Prostate gland (tissue), 2 donors: ENCODE results near the gene ABCC6. TPM values are rescaled to one million over a fixed set of nuclear protein-coding genes. Genes with fewer than 3 reads are reported as not detected.

ENCODE experiments used
- DNase-seq: peaks from one replicate; pipeline ENCODE4 v3.0.0-alpha.2; 2019; ENCODE audit warnings: low spot score
- H3K27ac ChIP-seq, 2 donors: fragments of 200-600 bp; sonication (generic); 2 replicates each; pipeline ENCODE4 v1.5.1; 2017 to 2019
- H3K27me3 ChIP-seq: fragments of 200-600 bp; sonication (generic); replicated peaks from 2 replicates; pipeline ENCODE4 v1.5.1; 2019; ENCODE audit not compliant: insufficient read depth
- H3K36me3 ChIP-seq, 2 donors: fragments of 200-600 bp; sonication (generic); 1 replicate in 1 of 2; 2 replicates in 1 of 2; pipeline versions ENCODE4 v1.5.1 to v1.8.1; 2017 to 2019
- H3K4me1 ChIP-seq: fragments of 200-600 bp; sonication (generic); replicated peaks from 2 replicates; pipeline ENCODE4 v1.5.1; 2019
- H3K4me3 ChIP-seq, 2 donors: fragments of 200-600 bp; sonication (generic); 2 replicates each; pipeline ENCODE4 v1.5.1; 2017 to 2019
- H3K9me3 ChIP-seq: fragments of 200-600 bp; sonication (generic); 2 replicates; pipeline ENCODE4 v1.5.1; 2017
- POLR2A ChIP-seq: fragments of 450-650 bp; IDR thresholded peaks from one replicate; pipeline ENCODE4 v1.6.1; 2016; ENCODE audit warnings: antibody characterized with exemption, mild to moderate bottlenecking
- POLR2AphosphoS5 ChIP-seq: sonication (generic); formaldehyde crosslinking; IDR thresholded peaks from one replicate; pipeline ENCODE4 v1.6.1; 2017; ENCODE audit warnings: antibody characterized with exemption
- WGBS: methylation state at CpG from one replicate; pipeline ENCODE4 v1.1.5; 2018; 5-methylcytosine and 5-hydroxymethylcytosine counted together
- intact Hi-C: fragments of 100-400 bp; cut with DNase I; formaldehyde crosslinking; loops from one replicate; pipeline ENCODE4 v1.14.2; 2022
- total RNA-seq, 2 donors: library from RNA; depleted of rRNA; stranded (reverse); fragments of >200 nt; gene quantifications; one replicate each; pipeline ENCODE4 v1.1.0, GENCODE V29; 2016
- TF ChIP-seq, protein P1 (sequence below), 4 experiments: fragments of 200-600 bp in 2 of 4; fragments of 450-650 bp in 2 of 4; sonication (generic) in 2 of 4; IDR thresholded peaks; 1 replicate in 3 of 4; 2 replicates in 1 of 4; pipeline ENCODE4 v1.5.1; 2016 to 2019; ENCODE audit warnings: antibody characterized with exemption in 4 of 4, mild to moderate bottlenecking in 2 of 4, moderate library complexity in 2 of 4

Gene ABCC6
- total RNA-seq, 2 donors from 2014 or later, result 4.5 to 15.2 TPM

DNA sequence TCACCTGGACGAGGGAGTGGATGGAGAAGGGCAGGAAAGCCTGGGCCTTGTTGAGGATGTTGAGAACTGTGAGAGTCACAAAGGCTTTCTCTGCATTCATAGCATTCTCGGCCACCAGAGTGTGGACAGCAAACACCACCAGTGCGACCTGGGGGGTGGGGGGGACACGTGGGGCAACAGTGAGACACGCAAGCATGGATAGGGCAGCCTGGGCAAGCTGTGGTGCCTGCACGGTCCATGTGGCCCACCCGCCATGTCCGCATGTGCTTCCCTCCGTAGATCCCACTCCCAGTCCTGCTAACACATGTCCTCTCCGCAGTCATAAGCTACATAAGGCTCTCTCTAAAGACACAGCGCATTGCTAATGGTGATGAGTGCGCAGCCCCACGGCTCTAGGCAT is 34.5 kb downstream of the ABCC6 start:
- no peaks in the 10 kb centered on the region for H3K36me3 ChIP-seq
- no peaks in the 10 kb centered on the region for H3K9me3 ChIP-seq
- intact Hi-C loops, result no loop called here
- H3K4me3 ChIP-seq, result no peak overlapping the region
- no peaks in the 10 kb centered on the region for H3K27me3 ChIP-seq
- TF ChIP-seq, protein P1, sequence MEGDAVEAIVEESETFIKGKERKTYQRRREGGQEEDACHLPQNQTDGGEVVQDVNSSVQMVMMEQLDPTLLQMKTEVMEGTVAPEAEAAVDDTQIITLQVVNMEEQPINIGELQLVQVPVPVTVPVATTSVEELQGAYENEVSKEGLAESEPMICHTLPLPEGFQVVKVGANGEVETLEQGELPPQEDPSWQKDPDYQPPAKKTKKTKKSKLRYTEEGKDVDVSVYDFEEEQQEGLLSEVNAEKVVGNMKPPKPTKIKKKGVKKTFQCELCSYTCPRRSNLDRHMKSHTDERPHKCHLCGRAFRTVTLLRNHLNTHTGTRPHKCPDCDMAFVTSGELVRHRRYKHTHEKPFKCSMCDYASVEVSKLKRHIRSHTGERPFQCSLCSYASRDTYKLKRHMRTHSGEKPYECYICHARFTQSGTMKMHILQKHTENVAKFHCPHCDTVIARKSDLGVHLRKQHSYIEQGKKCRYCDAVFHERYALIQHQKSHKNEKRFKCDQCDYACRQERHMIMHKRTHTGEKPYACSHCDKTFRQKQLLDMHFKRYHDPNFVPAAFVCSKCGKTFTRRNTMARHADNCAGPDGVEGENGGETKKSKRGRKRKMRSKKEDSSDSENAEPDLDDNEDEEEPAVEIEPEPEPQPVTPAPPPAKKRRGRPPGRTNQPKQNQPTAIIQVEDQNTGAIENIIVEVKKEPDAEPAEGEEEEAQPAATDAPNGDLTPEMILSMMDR (IDR thresholded peaks at IDR 0.05), result no peak
- TF ChIP-seq POLR2AphosphoS5 (no peak), POLR2A (no peak)
- WGBS, result 80% methylated on average over 13 of the region's 13 CpGs
- no peak overlapping the region for H3K27ac ChIP-seq
- H3K4me1 ChIP-seq, result no peaks in the 10 kb centered on the region
- DNase-seq, result no peak

DNA sequence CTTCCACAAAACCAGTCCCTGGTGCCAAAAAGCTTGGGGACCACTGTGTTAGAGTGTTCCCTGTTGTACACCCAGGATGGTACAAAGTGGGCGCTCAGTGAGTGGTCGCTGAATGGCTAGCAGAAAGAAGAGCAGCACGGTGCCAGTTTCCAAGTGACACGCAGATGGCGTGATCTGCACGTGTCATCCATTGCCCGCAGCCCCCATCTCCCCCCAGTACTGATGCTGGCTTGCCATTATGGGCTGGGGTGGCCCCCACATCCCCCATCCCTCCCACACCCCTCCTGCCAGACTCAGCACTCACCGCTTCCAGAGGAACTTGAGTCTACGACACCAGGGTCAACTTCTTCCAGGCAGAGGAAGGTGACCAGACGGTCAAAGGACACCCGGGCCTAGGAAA is 36.5 kb downstream of the ABCC6 start:
- H3K4me3 ChIP-seq, result no peak overlapping the region
- H3K27me3 ChIP-seq, result no peaks in the 10 kb centered on the region
- H3K27ac ChIP-seq, result no peak overlapping the region
- H3K4me1 ChIP-seq, result no peaks in the 10 kb centered on the region
- 90% methylated on average over 11 of the region's 11 CpGs for WGBS
- TF ChIP-seq, protein P1 (IDR thresholded peaks at IDR 0.05), result no peak
- TF ChIP-seq POLR2A (no peak), POLR2AphosphoS5 (no peak)
- no peaks in the 10 kb centered on the region for H3K9me3 ChIP-seq
- intact Hi-C loops, result no loop called here
- no peaks in the 10 kb centered on the region for H3K36me3 ChIP-seq
- DNase-seq, result no peak

DNA sequence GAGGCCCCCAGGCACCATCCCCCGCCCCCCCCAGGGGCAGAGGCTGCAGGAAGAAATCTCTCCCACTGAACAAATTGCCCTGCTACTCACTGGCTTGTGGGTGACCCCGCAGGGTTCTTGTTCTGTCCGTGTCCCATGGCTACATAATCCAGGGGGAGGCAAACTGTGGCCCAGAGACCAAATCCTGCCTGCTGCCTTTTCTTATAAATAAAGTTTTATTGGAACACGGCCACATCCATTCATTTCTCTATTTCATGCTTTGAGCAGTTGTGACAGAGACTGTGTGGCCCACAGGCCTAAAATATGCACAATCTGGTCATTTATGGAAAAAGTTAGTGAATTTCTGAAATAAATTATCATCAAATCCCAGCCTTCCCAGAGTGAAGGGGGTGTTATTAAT is 38.2 kb downstream of the ABCC6 start:
- Histone ChIP-seq H3K9me3 (no peaks in the 10 kb centered on the region), H3K36me3 (no peaks in the 10 kb centered on the region), H3K4me3 (no peak overlapping the region), H3K27ac (no peak overlapping the region), H3K4me1 (no peaks in the 10 kb centered on the region), H3K27me3 (no peaks in the 10 kb centered on the region)
- intact Hi-C loops, result no loop called here
- TF ChIP-seq, protein P1 (IDR thresholded peaks at IDR 0.05), result no peak
- TF ChIP-seq POLR2A (no peak), POLR2AphosphoS5 (no peak)
- WGBS, result 74% methylated on average over 4 of the region's 4 CpGs
- DNase-seq, result no peak

DNA sequence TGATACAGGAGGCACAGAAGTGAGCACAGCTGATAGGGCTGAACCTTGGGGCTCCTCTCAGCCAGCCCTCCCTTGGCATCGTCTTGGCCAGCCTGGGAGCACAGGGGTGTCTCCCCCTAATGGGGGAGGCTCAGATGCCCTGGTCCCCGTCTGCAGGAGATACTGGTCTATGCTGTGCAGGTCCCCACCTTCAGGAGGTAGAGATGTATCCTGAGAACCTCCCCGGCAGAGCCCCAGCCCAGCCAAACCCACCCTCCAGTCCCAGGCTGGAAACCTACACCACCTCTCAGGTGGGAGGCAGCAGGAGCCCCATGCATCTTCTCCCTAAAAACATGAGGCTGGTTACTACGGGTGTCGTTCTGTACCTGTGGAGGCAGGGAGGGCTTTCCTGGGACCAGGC is 38.7 kb downstream of the ABCC6 start:
- Histone ChIP-seq H3K4me3 (no peak overlapping the region), H3K9me3 (no peaks in the 10 kb centered on the region), H3K27ac (no peak overlapping the region), H3K36me3 (no peaks in the 10 kb centered on the region), H3K27me3 (no peaks in the 10 kb centered on the region), H3K4me1 (no peaks in the 10 kb centered on the region)
- no peak for DNase-seq
- TF ChIP-seq POLR2AphosphoS5, result no peak
- TF ChIP-seq POLR2A, result no peak
- TF ChIP-seq, protein P1 (IDR thresholded peaks at IDR 0.05), result no peak
- WGBS, result 83% methylated on average over 5 of the region's 5 CpGs
- intact Hi-C loops, result no loop called here

DNA sequence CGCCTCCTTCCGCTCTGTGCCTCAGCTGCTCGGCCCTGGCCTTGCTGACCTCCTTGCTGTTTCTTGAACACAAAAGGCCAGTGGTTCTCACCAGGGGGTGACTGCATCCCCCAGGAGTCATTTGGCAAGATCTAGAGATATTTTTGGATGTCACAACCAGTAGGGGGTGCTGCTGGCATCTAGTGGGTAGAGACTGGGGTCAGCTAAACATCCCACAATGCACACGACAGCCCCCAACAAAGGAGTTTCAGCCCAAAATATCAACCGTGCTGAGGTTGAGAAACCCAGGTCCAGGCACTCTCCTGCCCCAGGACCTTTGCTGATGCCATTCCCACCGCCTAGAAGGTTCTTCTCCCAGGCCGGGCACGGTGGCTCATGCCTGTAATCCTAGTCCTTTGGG is 39.7 kb downstream of the ABCC6 start:
- Histone ChIP-seq H3K36me3 (no peaks in the 10 kb centered on the region), H3K4me1 (no peaks in the 10 kb centered on the region), H3K4me3 (no peak overlapping the region), H3K27ac (no peak overlapping the region), H3K27me3 (no peaks in the 10 kb centered on the region), H3K9me3 (no peaks in the 10 kb centered on the region)
- no peak for DNase-seq
- no peak for TF ChIP-seq POLR2A
- no peak for TF ChIP-seq POLR2AphosphoS5
- TF ChIP-seq, protein P1 (IDR thresholded peaks at IDR 0.05), result no peak
- 91% methylated on average over 8 of the region's 8 CpGs for WGBS
- intact Hi-C loops, result no loop called here
